ENCODE results near the gene TLN1.

GRCh38 chr9:35667939-35668338, 64.1 kb downstream of the TLN1 start:
- TF ChIP-seq, protein P1, sequence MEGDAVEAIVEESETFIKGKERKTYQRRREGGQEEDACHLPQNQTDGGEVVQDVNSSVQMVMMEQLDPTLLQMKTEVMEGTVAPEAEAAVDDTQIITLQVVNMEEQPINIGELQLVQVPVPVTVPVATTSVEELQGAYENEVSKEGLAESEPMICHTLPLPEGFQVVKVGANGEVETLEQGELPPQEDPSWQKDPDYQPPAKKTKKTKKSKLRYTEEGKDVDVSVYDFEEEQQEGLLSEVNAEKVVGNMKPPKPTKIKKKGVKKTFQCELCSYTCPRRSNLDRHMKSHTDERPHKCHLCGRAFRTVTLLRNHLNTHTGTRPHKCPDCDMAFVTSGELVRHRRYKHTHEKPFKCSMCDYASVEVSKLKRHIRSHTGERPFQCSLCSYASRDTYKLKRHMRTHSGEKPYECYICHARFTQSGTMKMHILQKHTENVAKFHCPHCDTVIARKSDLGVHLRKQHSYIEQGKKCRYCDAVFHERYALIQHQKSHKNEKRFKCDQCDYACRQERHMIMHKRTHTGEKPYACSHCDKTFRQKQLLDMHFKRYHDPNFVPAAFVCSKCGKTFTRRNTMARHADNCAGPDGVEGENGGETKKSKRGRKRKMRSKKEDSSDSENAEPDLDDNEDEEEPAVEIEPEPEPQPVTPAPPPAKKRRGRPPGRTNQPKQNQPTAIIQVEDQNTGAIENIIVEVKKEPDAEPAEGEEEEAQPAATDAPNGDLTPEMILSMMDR (IDR thresholded peaks at IDR 0.05) = no peak
- TF ChIP-seq EZH2 (IDR thresholded peaks at IDR 0.05; ENCODE audit: borderline replicate concordance, insufficient read depth, low read depth, low read length, poor library complexity, severe bottlenecking) = no peak
